ENCODE results near the gene BPIFA2. TPM values are rescaled to one million over a fixed set of nuclear protein-coding genes. Genes with fewer than 3 reads are reported as not detected.

The BPIFA2 gene
- total RNA-seq, 1 donor from 2014 or later = not detected

GRCh38 chr20:33133373-33133941 is 34.5 kb upstream of the BPIFA2 start:
- Histone ChIP-seq H3K4me3 (ENCODE audit: low read depth, low read length) (no peak overlapping the region), H3K36me3 (ENCODE audit: control insufficient read depth, insufficient read depth, low read length) (no peaks in the 10 kb centered on the region), H3K27me3 (ENCODE audit: control insufficient read depth, insufficient read depth, low read length) (no peaks in the 10 kb centered on the region)
- TF ChIP-seq, protein P1, sequence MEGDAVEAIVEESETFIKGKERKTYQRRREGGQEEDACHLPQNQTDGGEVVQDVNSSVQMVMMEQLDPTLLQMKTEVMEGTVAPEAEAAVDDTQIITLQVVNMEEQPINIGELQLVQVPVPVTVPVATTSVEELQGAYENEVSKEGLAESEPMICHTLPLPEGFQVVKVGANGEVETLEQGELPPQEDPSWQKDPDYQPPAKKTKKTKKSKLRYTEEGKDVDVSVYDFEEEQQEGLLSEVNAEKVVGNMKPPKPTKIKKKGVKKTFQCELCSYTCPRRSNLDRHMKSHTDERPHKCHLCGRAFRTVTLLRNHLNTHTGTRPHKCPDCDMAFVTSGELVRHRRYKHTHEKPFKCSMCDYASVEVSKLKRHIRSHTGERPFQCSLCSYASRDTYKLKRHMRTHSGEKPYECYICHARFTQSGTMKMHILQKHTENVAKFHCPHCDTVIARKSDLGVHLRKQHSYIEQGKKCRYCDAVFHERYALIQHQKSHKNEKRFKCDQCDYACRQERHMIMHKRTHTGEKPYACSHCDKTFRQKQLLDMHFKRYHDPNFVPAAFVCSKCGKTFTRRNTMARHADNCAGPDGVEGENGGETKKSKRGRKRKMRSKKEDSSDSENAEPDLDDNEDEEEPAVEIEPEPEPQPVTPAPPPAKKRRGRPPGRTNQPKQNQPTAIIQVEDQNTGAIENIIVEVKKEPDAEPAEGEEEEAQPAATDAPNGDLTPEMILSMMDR (IDR thresholded peaks at IDR 0.05; ENCODE audit: insufficient read depth, low read length, severe bottlenecking) = no peak
- DNase-seq (ENCODE audit: low read depth) (no peak), FAIRE-seq (no peak)

DNA sequence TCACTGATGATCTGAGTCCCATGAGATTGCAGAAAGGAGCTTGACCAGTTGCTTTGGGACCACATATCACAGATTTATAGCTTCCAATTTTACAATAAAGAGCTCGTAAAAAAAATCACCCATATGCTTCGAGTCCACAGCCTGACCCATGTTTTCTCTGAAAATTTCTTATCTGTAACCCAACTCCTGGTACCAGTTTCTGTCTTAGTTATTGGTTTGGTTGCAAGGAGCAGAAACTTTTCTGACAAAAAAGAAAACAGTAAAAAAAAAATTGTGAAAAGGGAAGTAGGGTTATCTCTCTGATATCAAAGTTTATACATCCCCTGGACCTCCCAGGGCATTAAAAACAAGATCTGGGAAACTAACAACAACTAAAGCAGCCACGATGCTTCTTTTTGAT is 30.8 kb upstream of the BPIFA2 start:
- FAIRE-seq = no peak
- DNase-seq (ENCODE audit: low read depth) = no peak
- Histone ChIP-seq H3K4me3 (ENCODE audit: low read depth, low read length) (no peak overlapping the region), H3K36me3 (ENCODE audit: control insufficient read depth, insufficient read depth, low read length) (no peaks in the 10 kb centered on the region), H3K27me3 (ENCODE audit: control insufficient read depth, insufficient read depth, low read length) (no peaks in the 10 kb centered on the region)
- TF ChIP-seq, protein P1 (IDR thresholded peaks at IDR 0.05; ENCODE audit: insufficient read depth, low read length, severe bottlenecking) = no peak

DNA sequence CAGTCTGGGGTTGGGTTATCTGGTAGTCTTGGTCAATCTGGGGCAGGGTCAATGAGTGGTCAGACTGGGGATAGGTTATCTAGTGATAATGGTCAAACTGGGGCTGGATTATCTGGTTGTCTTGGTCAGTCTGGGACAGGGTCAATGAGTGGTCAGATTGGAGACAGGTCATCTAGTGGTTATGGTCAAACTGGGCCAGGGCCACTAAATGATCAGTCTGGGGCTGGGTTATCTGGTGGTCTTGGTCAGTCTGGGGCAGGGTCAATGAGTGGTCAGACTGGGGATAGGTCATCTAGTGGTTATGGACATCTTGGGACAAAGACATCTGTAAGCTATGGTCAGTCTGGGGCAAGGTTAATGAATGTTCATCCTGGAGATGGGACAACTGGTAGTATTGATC is 28.5 kb upstream of the BPIFA2 start:
- Histone ChIP-seq H3K4me3 (ENCODE audit: low read depth, low read length) (no peak overlapping the region), H3K27me3 (ENCODE audit: control insufficient read depth, insufficient read depth, low read length) (no peaks in the 10 kb centered on the region), H3K36me3 (ENCODE audit: control insufficient read depth, insufficient read depth, low read length) (no peaks in the 10 kb centered on the region)
- FAIRE-seq (no peak), DNase-seq (ENCODE audit: low read depth) (no peak)
- TF ChIP-seq, protein P1 (IDR thresholded peaks at IDR 0.05; ENCODE audit: insufficient read depth, low read length, severe bottlenecking) = no peak

DNA sequence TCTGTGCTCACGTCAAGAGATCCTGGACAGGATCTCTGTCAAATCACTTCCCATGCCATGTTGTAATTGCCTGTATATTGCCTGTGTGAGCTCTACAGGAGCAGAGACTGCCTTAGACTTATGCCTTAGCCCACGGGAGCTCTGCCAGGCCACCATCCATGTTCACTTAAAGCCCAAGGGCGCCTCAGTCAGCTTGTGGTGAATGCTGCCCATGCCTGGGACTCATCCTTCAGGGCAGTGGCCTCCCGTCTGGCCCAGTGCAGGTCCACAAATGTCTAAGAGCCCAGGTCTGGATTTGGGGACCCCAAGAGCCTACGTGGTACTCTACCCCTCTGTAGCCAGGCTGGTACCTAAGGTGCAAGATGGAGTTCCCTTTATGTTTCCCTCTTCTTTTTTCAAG is 22.4 kb upstream of the BPIFA2 start:
- Histone ChIP-seq H3K27me3 (ENCODE audit: control insufficient read depth, insufficient read depth, low read length) (no peaks in the 10 kb centered on the region), H3K36me3 (ENCODE audit: control insufficient read depth, insufficient read depth, low read length) (no peaks in the 10 kb centered on the region), H3K4me3 (ENCODE audit: low read depth, low read length) (no peak overlapping the region)
- FAIRE-seq = peak; percentile 86
- TF ChIP-seq, protein P1 (IDR thresholded peaks at IDR 0.05; ENCODE audit: insufficient read depth, low read length, severe bottlenecking) = no peak
- no peak for DNase-seq (ENCODE audit: low read depth)

DNA sequence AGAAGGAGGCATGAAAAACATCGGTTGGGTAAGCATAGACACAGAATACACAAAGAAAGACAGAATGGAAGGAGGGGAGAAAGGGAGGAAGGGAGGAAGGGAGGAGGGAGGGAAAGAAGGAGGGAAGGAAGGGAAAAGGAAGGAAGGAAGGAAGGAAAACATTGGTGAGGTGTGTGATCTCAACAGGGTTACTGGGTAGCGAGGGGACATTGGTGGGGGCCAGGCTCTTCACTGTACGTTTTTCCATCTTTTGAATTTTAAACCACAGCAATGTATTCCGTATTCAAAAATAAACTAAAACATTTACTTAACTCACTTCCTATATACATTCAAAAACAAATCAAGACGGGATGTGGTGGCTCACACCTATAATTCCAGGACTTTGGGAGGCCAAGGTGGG is 20.7 kb upstream of the BPIFA2 start:
- DNase-seq (ENCODE audit: low read depth) = no peak
- no peak for FAIRE-seq
- no peaks in the 10 kb centered on the region for H3K27me3 ChIP-seq (ENCODE audit: control insufficient read depth, insufficient read depth, low read length)
- no peaks in the 10 kb centered on the region for H3K36me3 ChIP-seq (ENCODE audit: control insufficient read depth, insufficient read depth, low read length)
- TF ChIP-seq, protein P1 (IDR thresholded peaks at IDR 0.05; ENCODE audit: insufficient read depth, low read length, severe bottlenecking) = no peak
- H3K4me3 ChIP-seq (ENCODE audit: low read depth, low read length) = no peak overlapping the region

DNA sequence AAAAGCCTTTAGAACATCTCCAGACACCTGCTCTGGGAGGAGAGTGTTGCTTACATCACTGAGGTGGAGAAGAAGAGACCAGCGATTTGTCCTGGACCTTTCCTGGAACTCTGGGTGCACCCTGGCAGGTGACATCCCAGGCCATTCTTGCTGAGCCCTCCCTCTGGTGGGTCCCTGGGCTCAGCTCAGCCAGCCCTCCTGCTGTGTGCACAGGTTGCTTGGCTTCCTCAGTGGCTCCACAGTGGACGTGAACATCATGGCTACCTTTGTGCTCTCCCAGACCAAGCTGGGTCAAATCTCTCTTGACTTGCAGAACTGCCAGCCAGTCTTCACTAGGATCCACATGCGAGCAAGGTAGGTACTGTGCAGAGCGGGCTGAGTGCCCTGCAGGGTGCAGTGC is 19.9 kb upstream of the BPIFA2 start:
- FAIRE-seq (no peak), DNase-seq (ENCODE audit: low read depth) (no peak)
- Histone ChIP-seq H3K36me3 (ENCODE audit: control insufficient read depth, insufficient read depth, low read length) (no peaks in the 10 kb centered on the region), H3K4me3 (ENCODE audit: low read depth, low read length) (no peak overlapping the region), H3K27me3 (ENCODE audit: control insufficient read depth, insufficient read depth, low read length) (peaks cover 1% of the 10 kb centered on the region)
- TF ChIP-seq, protein P1 (IDR thresholded peaks at IDR 0.05; ENCODE audit: insufficient read depth, low read length, severe bottlenecking) = no peak

Measured in bronchial epithelial cell (primary cell).